T1000 (cell line): Measurements from ENCODE around the gene RHCE.
"Not testable (repeated sequence)": the region's sequence is repeated elsewhere in the genome, so short reads cannot be mapped to it uniquely, and the experiment has no call there.

Experiments used
- DNase-seq: peaks from one replicate; lab custom pipeline; 2025; ENCODE audit warnings: mixed read lengths; lab: John Stamatoyannopoulos, UW

The RHCE gene

GRCh38 chr1:25342846-25343245, 77.8 kb downstream of the RHCE start:
- DNase-seq = no peak

GRCh38 chr1:25341746-25342145, 78.9 kb downstream of the RHCE start:
- DNase-seq = no peak

- no peak for DNase-seq
Measured at GRCh38 chr1:25338986-25339385, 81.6 kb downstream of the RHCE start.

GRCh38 chr1:25338188-25338981, 82.2 kb downstream of the RHCE start, which contains the start of gene TMEM50A:
TMEM50A (plus strand) TSS chr1:25338334; CDS start chr1:25340487, 2,153 bp downstream.
- DNase-seq = peak; percentile 90

- DNase-seq = not testable (repeated sequence)
Measured at GRCh38 chr1:25337483-25338187, 83.0 kb downstream of the RHCE start.

GRCh38 chr1:25336922-25337354, 83.7 kb downstream of the RHCE start:
- DNase-seq = not testable (repeated sequence)

GRCh38 chr1:25329950-25330349, 90.7 kb downstream of the RHCE start:
- DNase-seq = not testable (repeated sequence)

GRCh38 chr1:25329336-25329735, 91.3 kb downstream of the RHCE start:
- DNase-seq = not testable (repeated sequence)

- not testable (repeated sequence) for DNase-seq
Measured at GRCh38 chr1:25328791-25329185, 91.8 kb downstream of the RHCE start.

- DNase-seq = not testable (repeated sequence)
Measured at GRCh38 chr1:25327864-25328790, 92.5 kb downstream of the RHCE start.

- DNase-seq = not testable (repeated sequence)
Measured at GRCh38 chr1:25324407-25324806, 96.2 kb downstream of the RHCE start.

GRCh38 chr1:25322127-25322526, 98.5 kb downstream of the RHCE start:
- not testable (repeated sequence) for DNase-seq

- not testable (repeated sequence) for DNase-seq
Measured at GRCh38 chr1:25320314-25320938, 100.2 kb downstream of the RHCE start.

GRCh38 chr1:25312806-25313470, 107.7 kb downstream of the RHCE start:
- DNase-seq = not testable (repeated sequence)
